BLaER1 (cell line): ENCODE results near the gene PARM1.

ENCODE experiments used
- H3K27ac ChIP-seq: shearing (Covaris generic); formaldehyde crosslinking; 2 replicates; pipeline ENCODE4 v1.8.1; 2022
- H3K27me3 ChIP-seq: shearing (Covaris generic); formaldehyde crosslinking; 2 replicates; pipeline ENCODE4 v1.8.1; 2022
- H3K36me3 ChIP-seq: shearing (Covaris generic); formaldehyde crosslinking; 2 replicates; pipeline ENCODE4 v1.8.1; 2022
- H3K4me1 ChIP-seq: shearing (Covaris generic); formaldehyde crosslinking; 2 replicates; pipeline ENCODE4 v1.8.1; 2022
- H3K4me2 ChIP-seq: shearing (Covaris generic); formaldehyde crosslinking; 2 replicates; pipeline ENCODE4 v1.8.1; 2022
- H3K4me3 ChIP-seq: shearing (Covaris generic); formaldehyde crosslinking; 2 replicates; pipeline ENCODE4 v1.8.1; 2022
- H3K9ac ChIP-seq: shearing (Covaris generic); formaldehyde crosslinking; 2 replicates; pipeline ENCODE4 v1.8.1; 2022
- H3K9me3 ChIP-seq: shearing (Covaris generic); formaldehyde crosslinking; 2 replicates; pipeline ENCODE4 v1.8.1; 2022
- H4K20me1 ChIP-seq: shearing (Covaris generic); formaldehyde crosslinking; 2 replicates; pipeline ENCODE4 v1.8.1; 2022
- Cebpa-rat ChIP-seq: shearing (Covaris generic); IDR thresholded peaks from 2 replicates; pipeline ENCODE4 v1.8.1; 2022

Gene PARM1

GRCh38 chr4:75002381-75002780, 69.5 kb downstream of the PARM1 start:
- H3K27me3 ChIP-seq, result no peaks in the 10 kb centered on the region
- H3K4me3 ChIP-seq, result no peak overlapping the region
- peaks cover 4% of the 10 kb centered on the region for H3K9me3 ChIP-seq
- H4K20me1 ChIP-seq, result no peaks in the 10 kb centered on the region
- H3K4me1 ChIP-seq, result no peaks in the 10 kb centered on the region
- H3K9ac ChIP-seq, result no peak overlapping the region
- no peak for TF ChIP-seq Cebpa-rat
- no peaks in the 10 kb centered on the region for H3K36me3 ChIP-seq
- no peak overlapping the region for H3K27ac ChIP-seq
- no peak overlapping the region for H3K4me2 ChIP-seq

- Histone ChIP-seq H3K9ac (no peak overlapping the region), H3K9me3 (peaks cover 10% of the 10 kb centered on the region), H3K4me2 (no peak overlapping the region), H4K20me1 (no peaks in the 10 kb centered on the region), H3K27ac (no peak overlapping the region), H3K4me1 (no peaks in the 10 kb centered on the region), H3K4me3 (no peak overlapping the region), H3K27me3 (no peaks in the 10 kb centered on the region), H3K36me3 (no peaks in the 10 kb centered on the region)
- TF ChIP-seq Cebpa-rat, result no peak
Measured at GRCh38 chr4:75003979-75004378, 71.1 kb downstream of the PARM1 start.

- Histone ChIP-seq H3K4me2 (no peak overlapping the region), H3K4me1 (no peaks in the 10 kb centered on the region), H3K27ac (no peak overlapping the region), H3K9ac (no peak overlapping the region), H3K9me3 (peaks cover 10% of the 10 kb centered on the region), H3K27me3 (no peaks in the 10 kb centered on the region), H3K36me3 (no peaks in the 10 kb centered on the region), H4K20me1 (no peaks in the 10 kb centered on the region), H3K4me3 (no peak overlapping the region)
- no peak for TF ChIP-seq Cebpa-rat
Measured at GRCh38 chr4:75004755-75005668, 72.1 kb downstream of the PARM1 start.

- TF ChIP-seq Cebpa-rat, result no peak
- Histone ChIP-seq H3K4me1 (no peaks in the 10 kb centered on the region), H3K27me3 (no peaks in the 10 kb centered on the region), H3K9ac (no peak overlapping the region), H3K4me2 (no peak overlapping the region), H3K36me3 (no peaks in the 10 kb centered on the region), H4K20me1 (no peaks in the 10 kb centered on the region), H3K4me3 (no peak overlapping the region), H3K27ac (no peak overlapping the region), H3K9me3 (peaks cover 10% of the 10 kb centered on the region)
Measured at GRCh38 chr4:75005727-75006126, 72.8 kb downstream of the PARM1 start.

- Histone ChIP-seq H3K4me3 (no peak overlapping the region), H3K27me3 (no peaks in the 10 kb centered on the region), H3K9ac (no peak overlapping the region), H3K9me3 (peaks cover 10% of the 10 kb centered on the region), H3K4me2 (no peak overlapping the region), H3K36me3 (no peaks in the 10 kb centered on the region), H3K27ac (no peak overlapping the region), H4K20me1 (no peaks in the 10 kb centered on the region), H3K4me1 (no peaks in the 10 kb centered on the region)
- TF ChIP-seq Cebpa-rat, result no peak
Measured at GRCh38 chr4:75007891-75008290, 75.0 kb downstream of the PARM1 start.

GRCh38 chr4:75009138-75009537, 76.2 kb downstream of the PARM1 start:
- no peaks in the 10 kb centered on the region for H3K4me1 ChIP-seq
- H3K27me3 ChIP-seq, result no peaks in the 10 kb centered on the region
- H3K4me2 ChIP-seq, result no peak overlapping the region
- no peaks in the 10 kb centered on the region for H3K36me3 ChIP-seq
- no peaks in the 10 kb centered on the region for H4K20me1 ChIP-seq
- no peak overlapping the region for H3K4me3 ChIP-seq
- H3K9ac ChIP-seq, result no peak overlapping the region
- peaks cover 10% of the 10 kb centered on the region for H3K9me3 ChIP-seq
- TF ChIP-seq Cebpa-rat, result no peak
- no peak overlapping the region for H3K27ac ChIP-seq

GRCh38 chr4:75011131-75011795, 78.3 kb downstream of the PARM1 start:
- Histone ChIP-seq H3K4me2 (no peak overlapping the region), H3K9me3 (peaks cover 10% of the 10 kb centered on the region), H3K27me3 (no peaks in the 10 kb centered on the region), H3K4me3 (no peak overlapping the region), H3K36me3 (no peaks in the 10 kb centered on the region), H4K20me1 (no peaks in the 10 kb centered on the region), H3K9ac (no peak overlapping the region), H3K4me1 (no peaks in the 10 kb centered on the region), H3K27ac (no peak overlapping the region)
- no peak for TF ChIP-seq Cebpa-rat

- no peak for TF ChIP-seq Cebpa-rat
- H3K27me3 ChIP-seq, result no peaks in the 10 kb centered on the region
Measured at GRCh38 chr4:75015627-75016026, 82.7 kb downstream of the PARM1 start.

GRCh38 chr4:75016472-75016871, 83.6 kb downstream of the PARM1 start:
- H3K9ac ChIP-seq, result no peak overlapping the region
- no peaks in the 10 kb centered on the region for H3K9me3 ChIP-seq
- TF ChIP-seq Cebpa-rat, result no peak
- no peaks in the 10 kb centered on the region for H4K20me1 ChIP-seq
- H3K4me1 ChIP-seq, result peaks cover 8% of the 10 kb centered on the region
- no peak overlapping the region for H3K4me2 ChIP-seq
- H3K36me3 ChIP-seq, result no peaks in the 10 kb centered on the region
- no peak overlapping the region for H3K27ac ChIP-seq
- no peak overlapping the region for H3K4me3 ChIP-seq
- no peaks in the 10 kb centered on the region for H3K27me3 ChIP-seq

More at GRCh38 chr4:75015627-75016026, 82.7 kb downstream of the PARM1 start:
- Histone ChIP-seq H3K27ac (no peak overlapping the region), H3K9ac (no peak overlapping the region), H3K9me3 (no peaks in the 10 kb centered on the region), H3K4me2 (no peak overlapping the region), H4K20me1 (no peaks in the 10 kb centered on the region), H3K4me3 (no peak overlapping the region), H3K4me1 (peaks cover 8% of the 10 kb centered on the region), H3K36me3 (no peaks in the 10 kb centered on the region)

- Histone ChIP-seq H3K27me3 (no peaks in the 10 kb centered on the region), H3K36me3 (no peaks in the 10 kb centered on the region), H3K4me2 (no peak overlapping the region), H3K9me3 (no peaks in the 10 kb centered on the region), H3K4me3 (no peak overlapping the region), H3K27ac (no peak overlapping the region), H3K4me1 (peaks cover 8% of the 10 kb centered on the region), H4K20me1 (no peaks in the 10 kb centered on the region), H3K9ac (no peak overlapping the region)
- no peak for TF ChIP-seq Cebpa-rat
Measured at GRCh38 chr4:75018811-75019479, 86.0 kb downstream of the PARM1 start.
